Activated CD4-positive, alpha-beta memory T cell treated with anti-CD3 and anti-CD28 coated beads for 36 hours (primary cell): ENCODE results near the gene MALSU1. TPM values are rescaled to one million over a fixed set of nuclear protein-coding genes. Genes with fewer than 3 reads are reported as not detected.
"Not testable (repeated sequence)": the region's sequence is repeated elsewhere in the genome, so short reads cannot be mapped to it uniquely, and the experiment has no call there.

Experiments
- CTCF ChIA-PET: fragments of 350-600 bp; sonication (Branson Sonifier 250); formaldehyde crosslinking; loops from one replicate; lab custom pipeline; 2021; ENCODE audit warnings: antibody characterized with exemption, inconsistent platforms; lab: Charles Lee
- POLR2A ChIA-PET: fragments of 350-600 bp; sonication (Branson Sonifier 250); formaldehyde crosslinking; loops from one replicate; lab custom pipeline; 2021; ENCODE audit warnings: antibody characterized with exemption; lab: Charles Lee
- DNase-seq: peaks from one replicate; pipeline ENCODE4 v3.0.0-alpha.2; 2020
- H3K27ac Mint-ChIP-seq: one replicate; pipeline ENCODE4 v1.8.0; 2021; ENCODE audit warnings: mixed read lengths
- H3K27me3 Mint-ChIP-seq: one replicate; pipeline ENCODE4 v1.8.0; 2021; ENCODE audit warnings: mixed read lengths
- H3K36me3 Mint-ChIP-seq: one replicate; pipeline ENCODE4 v1.8.0; 2021; ENCODE audit warnings: mixed read lengths
- H3K4me1 Mint-ChIP-seq: one replicate; pipeline ENCODE4 v1.8.0; 2021; ENCODE audit warnings: low read depth, mixed read lengths
- H3K4me3 Mint-ChIP-seq: one replicate; pipeline ENCODE4 v1.8.0; 2021; ENCODE audit warnings: mild to moderate bottlenecking, mixed read lengths
- H3K9me3 Mint-ChIP-seq: one replicate; pipeline ENCODE4 v1.8.0; 2021; ENCODE audit warnings: mixed read lengths
- intact Hi-C: fragments of 100-400 bp; cut with micrococcal nuclease; formaldehyde crosslinking; loops from one replicate; pipeline ENCODE4 v1.15.1; 2023
- total RNA-seq, 2 experiments: library from RNA; stranded (reverse); gene quantifications; one replicate each; pipeline ENCODE4 v1.2.3, GENCODE V29; 2021

MALSU1 gene
- total RNA-seq, 2 experiments from 2014 or later: 100 to 101 TPM

DNA sequence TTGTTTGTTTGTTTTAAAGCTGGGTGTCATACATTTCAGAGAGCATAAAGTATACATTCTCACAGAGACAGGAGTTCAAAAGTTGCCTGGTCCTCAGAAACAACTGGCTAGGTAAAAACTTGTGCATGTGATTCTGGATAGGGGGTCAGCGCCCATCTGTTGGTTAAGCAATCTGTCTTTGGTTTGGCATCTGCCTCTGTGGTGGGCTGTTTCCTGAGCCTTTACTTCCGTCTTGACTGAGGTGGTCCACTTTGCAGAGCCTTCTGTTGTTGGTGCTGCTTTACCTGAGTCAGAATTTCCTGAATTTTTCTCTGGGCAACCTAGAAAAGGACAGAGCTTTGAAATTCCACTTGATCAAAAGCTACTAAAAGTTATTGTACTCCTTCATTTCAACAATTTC, 13.0 kb downstream of the MALSU1 start:
- H3K4me1 Mint-ChIP-seq, POLR2A ChIA-PET, H3K9me3 Mint-ChIP-seq, intact Hi-C loops, H3K4me3 Mint-ChIP-seq, DNase-seq, H3K27me3 Mint-ChIP-seq, H3K27ac Mint-ChIP-seq: not testable (repeated sequence)
- CTCF ChIA-PET: interaction anchor here (0.6 to 2.5 kb wide), 2 partner anchors 34 to 39 kb away, joined by 3 to 9 read pairs; no protein-coding TSS in a partner anchor
- H3K36me3 Mint-ChIP-seq: peaks cover 22% of the 10 kb centered on the region

DNA sequence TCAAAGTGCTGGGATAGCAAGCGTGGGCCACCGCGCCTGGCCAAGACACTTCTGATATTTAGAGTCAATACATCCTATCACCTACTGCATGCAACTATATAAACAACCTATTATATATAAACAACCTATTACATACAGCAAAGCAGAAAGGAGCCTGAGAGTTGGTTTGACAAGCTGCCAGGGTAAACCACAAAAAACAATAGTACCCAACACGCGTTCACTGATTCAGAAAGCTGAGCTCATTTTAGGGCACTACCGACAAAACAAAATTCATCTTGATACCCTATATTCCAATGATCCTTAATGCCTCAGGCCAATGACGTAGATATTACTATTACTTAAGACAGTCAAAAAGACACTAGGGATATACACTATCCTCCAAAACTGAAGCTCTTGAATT, 16.2 kb downstream of the MALSU1 start:
- H3K4me1 Mint-ChIP-seq: no peaks in the 10 kb centered on the region
- H3K9me3 Mint-ChIP-seq: no peaks in the 10 kb centered on the region
- H3K4me3 Mint-ChIP-seq: no peak overlapping the region
- intact Hi-C loops: no loop called here
- DNase-seq: no peak
- H3K27me3 Mint-ChIP-seq: peaks cover 11% of the 10 kb centered on the region
- peaks cover 3% of the 10 kb centered on the region for H3K36me3 Mint-ChIP-seq
- ChIA-PET CTCF (no interaction called here), POLR2A (no interaction called here)
- H3K27ac Mint-ChIP-seq: no peak overlapping the region

DNA sequence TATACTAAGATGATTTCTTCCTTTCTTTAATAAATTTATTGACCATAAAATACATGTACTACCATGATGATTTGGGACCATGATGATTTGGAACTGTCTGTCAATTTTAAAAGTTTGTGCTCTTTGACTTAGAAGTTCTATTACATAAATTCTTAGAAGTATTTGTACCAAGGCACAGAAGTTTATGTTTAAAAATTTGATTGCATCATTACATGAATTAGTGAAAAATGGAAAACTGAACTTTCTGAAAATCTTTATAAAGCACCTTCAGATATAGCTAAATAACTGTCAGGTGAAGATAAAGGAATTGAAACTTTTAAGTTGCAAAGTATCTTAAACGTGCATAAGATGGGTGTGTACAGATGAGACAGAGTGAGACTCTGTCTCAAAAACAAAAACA, 32.0 kb downstream of the MALSU1 start:
- ChIA-PET POLR2A (no interaction called here), CTCF (interaction anchor here (1.4 kb wide), 1 partner anchor 54 kb away, joined by 3 read pairs; no protein-coding TSS in a partner anchor)
- Mint-ChIP-seq H3K4me1 (no peaks in the 10 kb centered on the region), H3K36me3 (no peaks in the 10 kb centered on the region), H3K4me3 (no peak overlapping the region), H3K9me3 (no peaks in the 10 kb centered on the region), H3K27me3 (peaks cover 6% of the 10 kb centered on the region), H3K27ac (no peak overlapping the region)
- DNase-seq: no peak
- intact Hi-C loops: no loop called here

DNA sequence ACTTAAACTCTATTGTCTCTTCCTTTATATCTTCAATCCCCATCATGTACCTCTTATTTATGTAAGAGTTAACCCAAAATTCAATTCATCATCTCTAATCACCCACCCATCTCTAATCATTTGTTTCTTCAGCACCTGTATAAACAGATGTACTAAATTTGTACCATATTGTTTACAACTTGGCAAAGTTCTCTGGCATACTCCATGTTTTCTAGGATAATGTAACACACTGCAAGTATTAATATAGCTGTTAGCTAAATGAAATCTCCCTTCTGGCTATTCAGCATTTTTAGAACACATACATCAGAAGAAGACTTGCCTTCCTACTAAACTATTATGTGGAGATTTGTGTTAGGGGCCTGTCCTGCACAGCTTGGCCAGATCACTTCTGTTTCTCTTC, 33.1 kb downstream of the MALSU1 start:
- Mint-ChIP-seq H3K9me3 (no peaks in the 10 kb centered on the region), H3K36me3 (no peaks in the 10 kb centered on the region), H3K4me1 (no peaks in the 10 kb centered on the region), H3K27ac (no peak overlapping the region), H3K27me3 (peaks cover 6% of the 10 kb centered on the region), H3K4me3 (no peak overlapping the region)
- ChIA-PET POLR2A (no interaction called here), CTCF (no interaction called here)
- DNase-seq: no peak
- intact Hi-C loops: no loop called here

DNA sequence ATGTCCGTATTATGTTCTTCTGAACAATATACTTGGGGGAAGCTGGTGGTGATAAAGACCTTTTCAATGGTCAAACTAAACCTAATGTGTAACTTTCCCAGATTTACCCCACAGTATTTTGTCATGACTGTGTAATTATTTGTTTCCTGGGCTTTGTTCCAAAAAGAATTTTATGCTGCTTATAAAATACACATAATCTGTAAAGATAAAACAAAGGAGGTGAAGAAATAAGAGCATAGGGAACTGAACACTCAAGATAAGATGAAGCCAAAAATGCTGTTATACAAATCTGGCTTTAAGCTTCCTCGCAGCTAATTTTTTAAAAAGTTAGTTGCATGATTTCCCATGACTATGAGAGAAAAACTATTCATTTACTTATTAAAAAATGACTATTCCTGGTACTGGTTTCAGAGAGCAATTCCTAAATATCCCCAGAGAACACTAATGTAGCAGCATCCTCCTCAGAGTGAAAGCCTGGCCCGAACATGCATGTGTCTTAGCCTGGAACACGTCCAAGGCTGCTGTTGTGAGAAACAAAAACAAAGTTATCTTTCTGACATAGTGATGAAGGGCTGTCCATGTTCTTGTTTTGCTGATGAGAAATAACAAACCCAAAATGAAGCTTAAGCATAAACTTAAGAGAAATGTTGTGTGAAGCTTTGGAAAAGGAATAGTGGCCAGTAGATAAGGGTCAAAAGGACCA, 33.9 kb downstream of the MALSU1 start:
- H3K4me3 Mint-ChIP-seq: no peak overlapping the region
- H3K9me3 Mint-ChIP-seq: peaks cover 2% of the 10 kb centered on the region
- intact Hi-C loops: no loop called here
- ChIA-PET POLR2A (no interaction called here), CTCF (no interaction called here)
- DNase-seq: no peak
- H3K36me3 Mint-ChIP-seq: peaks cover 2% of the 10 kb centered on the region
- H3K4me1 Mint-ChIP-seq: no peaks in the 10 kb centered on the region
- H3K27me3 Mint-ChIP-seq: peaks cover 14% of the 10 kb centered on the region
- H3K27ac Mint-ChIP-seq: no peak overlapping the region

DNA sequence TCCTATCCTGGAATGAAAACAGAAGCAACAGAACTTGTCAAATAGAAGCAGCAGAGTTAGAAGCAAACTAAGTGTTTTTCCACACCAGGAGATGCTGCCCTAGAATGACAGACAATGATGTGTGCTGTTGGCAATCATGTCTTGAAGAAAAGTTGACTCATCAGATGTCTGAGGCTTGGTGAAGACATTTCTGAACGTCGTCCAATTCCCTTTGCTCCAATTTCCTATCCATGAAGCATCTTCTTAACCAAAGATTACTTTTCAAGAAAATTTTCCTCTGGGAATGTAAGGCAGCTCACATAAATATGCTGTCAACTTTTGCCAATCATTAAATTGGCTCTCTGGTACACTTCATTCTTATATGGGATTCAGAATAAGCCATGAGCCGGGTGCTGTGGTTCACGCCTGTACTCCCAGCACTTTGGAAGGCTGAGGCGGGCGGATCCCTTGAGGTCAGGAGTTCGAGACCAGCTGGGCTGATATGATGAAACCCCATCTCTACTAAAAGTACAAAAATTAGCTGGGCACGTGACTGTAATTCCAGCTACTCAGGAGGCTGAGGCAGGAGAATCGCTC, 34.6 kb downstream of the MALSU1 start:
- DNase-seq: no peak
- peaks cover 2% of the 10 kb centered on the region for H3K36me3 Mint-ChIP-seq
- no peaks in the 10 kb centered on the region for H3K4me1 Mint-ChIP-seq
- CTCF ChIA-PET: no interaction called here
- H3K9me3 Mint-ChIP-seq: peaks cover 2% of the 10 kb centered on the region
- peaks cover 14% of the 10 kb centered on the region for H3K27me3 Mint-ChIP-seq
- intact Hi-C loops: no loop called here
- H3K4me3 Mint-ChIP-seq: no peak overlapping the region
- no peak overlapping the region for H3K27ac Mint-ChIP-seq
- POLR2A ChIA-PET: no interaction called here

DNA sequence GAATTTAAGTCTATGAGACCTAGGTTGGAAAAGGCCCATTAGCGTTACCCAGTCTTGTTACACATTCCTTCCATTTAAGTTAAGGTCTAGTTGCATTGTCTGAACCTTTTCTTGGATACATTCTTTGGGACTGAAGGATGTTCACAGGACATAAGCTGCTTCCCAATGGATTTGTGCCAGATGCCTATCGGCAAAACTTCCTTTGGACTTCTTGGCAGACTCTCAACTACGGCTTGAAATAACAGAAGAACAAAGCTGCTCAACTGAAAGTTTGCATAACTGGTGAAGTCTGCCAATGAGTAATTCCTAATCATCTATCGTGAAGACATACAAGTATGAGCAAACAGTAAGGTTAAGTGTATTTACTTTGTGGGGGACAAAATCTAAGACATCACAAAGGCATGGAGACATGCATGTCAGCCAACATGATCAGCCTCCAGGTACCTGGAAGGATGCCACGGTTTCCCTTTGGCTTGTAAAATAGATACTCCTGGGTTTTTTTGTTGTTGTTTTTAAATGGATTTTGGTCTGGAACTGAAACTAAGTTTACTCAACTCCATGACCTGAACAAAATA, 35.4 kb downstream of the MALSU1 start:
- Mint-ChIP-seq H3K27ac (no peak overlapping the region), H3K9me3 (peaks cover 2% of the 10 kb centered on the region), H3K4me1 (no peaks in the 10 kb centered on the region), H3K4me3 (no peak overlapping the region), H3K27me3 (peaks cover 14% of the 10 kb centered on the region), H3K36me3 (peaks cover 2% of the 10 kb centered on the region)
- ChIA-PET CTCF (no interaction called here), POLR2A (no interaction called here)
- intact Hi-C loops: no loop called here
- no peak for DNase-seq

DNA sequence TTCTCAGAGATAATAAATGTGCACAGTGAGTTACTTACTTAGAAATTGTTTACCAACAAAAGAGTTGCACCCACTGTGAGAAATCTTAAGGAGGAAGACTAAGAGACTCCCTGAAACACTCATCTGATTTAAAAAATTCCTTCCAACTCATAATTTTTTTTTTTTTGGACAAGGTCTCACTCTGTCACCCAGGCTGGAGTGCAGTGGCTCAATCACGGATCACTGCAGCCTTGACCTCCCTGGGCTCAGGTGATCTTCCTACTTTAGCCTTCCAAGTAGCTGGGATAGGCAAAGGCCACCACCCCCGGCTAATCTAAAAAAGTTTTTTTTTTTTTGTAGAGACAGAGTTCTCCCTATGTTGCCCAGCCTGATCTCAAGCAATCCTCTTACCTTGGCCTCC, 36.0 kb downstream of the MALSU1 start:
- H3K4me1 Mint-ChIP-seq: no peaks in the 10 kb centered on the region
- intact Hi-C loops: no loop called here
- no peak overlapping the region for H3K4me3 Mint-ChIP-seq
- ChIA-PET POLR2A (no interaction called here), CTCF (interaction anchor here (1.0 kb wide), 1 partner anchor 9 kb away, joined by 3 read pairs; no protein-coding TSS in a partner anchor)
- H3K27me3 Mint-ChIP-seq: peaks cover 14% of the 10 kb centered on the region
- no peak overlapping the region for H3K27ac Mint-ChIP-seq
- peaks cover 2% of the 10 kb centered on the region for H3K9me3 Mint-ChIP-seq
- no peak for DNase-seq
- peaks cover 2% of the 10 kb centered on the region for H3K36me3 Mint-ChIP-seq

DNA sequence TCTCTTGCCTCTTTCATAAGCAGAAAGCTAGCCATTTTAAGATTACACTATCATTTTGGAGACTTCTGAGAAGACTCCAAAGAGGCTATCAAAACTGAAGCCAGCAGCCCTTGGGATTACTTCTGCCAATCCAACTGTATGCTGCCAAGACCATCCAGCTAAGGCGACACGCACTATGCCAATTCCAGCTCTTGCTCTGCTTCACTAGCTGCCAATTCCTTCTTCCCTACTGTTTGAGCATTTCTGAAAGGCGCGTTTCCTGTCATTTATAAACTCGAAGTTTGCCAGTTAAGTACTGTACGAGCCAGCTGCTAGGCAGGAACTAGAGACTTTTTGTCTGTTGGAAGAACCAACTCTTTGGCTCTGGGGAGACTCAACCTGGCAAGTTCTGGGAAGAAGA, 36.5 kb downstream of the MALSU1 start:
- no peaks in the 10 kb centered on the region for H3K4me1 Mint-ChIP-seq
- H3K36me3 Mint-ChIP-seq: peaks cover 2% of the 10 kb centered on the region
- DNase-seq: no peak
- POLR2A ChIA-PET: no interaction called here
- CTCF ChIA-PET: interaction anchor here (0.7 to 1.0 kb wide), 2 partner anchors 9 to 1238 kb away, joined by 3 to 4 read pairs; no protein-coding TSS in a partner anchor
- no peak overlapping the region for H3K4me3 Mint-ChIP-seq
- no peak overlapping the region for H3K27ac Mint-ChIP-seq
- intact Hi-C loops: no loop called here
- peaks cover 2% of the 10 kb centered on the region for H3K9me3 Mint-ChIP-seq
- peaks cover 14% of the 10 kb centered on the region for H3K27me3 Mint-ChIP-seq

DNA sequence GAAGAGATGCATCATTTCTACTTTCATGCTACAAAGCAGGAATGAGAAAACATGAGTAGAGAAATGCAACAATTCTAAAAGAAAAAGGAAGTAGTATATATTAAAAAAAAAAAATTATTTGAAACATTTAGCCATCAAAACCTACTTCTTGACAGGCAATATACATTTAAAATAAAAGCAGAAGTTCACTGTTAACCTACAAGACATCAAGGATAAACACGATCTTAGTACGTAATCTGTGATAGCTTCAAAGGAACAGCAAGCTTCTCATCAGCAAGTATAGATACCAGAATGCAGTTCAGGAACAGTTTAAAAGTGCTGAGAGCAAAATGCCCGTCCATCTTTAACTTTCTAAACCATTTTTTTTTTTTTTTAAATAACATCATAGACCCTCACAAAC, 36.9 kb downstream of the MALSU1 start:
- CTCF ChIA-PET: interaction anchor here (0.7 to 1.0 kb wide), 2 partner anchors 8 to 1238 kb away, joined by 3 to 4 read pairs; no protein-coding TSS in a partner anchor
- Mint-ChIP-seq H3K27me3 (peaks cover 14% of the 10 kb centered on the region), H3K9me3 (peaks cover 2% of the 10 kb centered on the region), H3K36me3 (peaks cover 2% of the 10 kb centered on the region), H3K4me3 (no peak overlapping the region), H3K27ac (no peak overlapping the region), H3K4me1 (no peaks in the 10 kb centered on the region)
- intact Hi-C loops: no loop called here
- no peak for DNase-seq
- POLR2A ChIA-PET: no interaction called here

DNA sequence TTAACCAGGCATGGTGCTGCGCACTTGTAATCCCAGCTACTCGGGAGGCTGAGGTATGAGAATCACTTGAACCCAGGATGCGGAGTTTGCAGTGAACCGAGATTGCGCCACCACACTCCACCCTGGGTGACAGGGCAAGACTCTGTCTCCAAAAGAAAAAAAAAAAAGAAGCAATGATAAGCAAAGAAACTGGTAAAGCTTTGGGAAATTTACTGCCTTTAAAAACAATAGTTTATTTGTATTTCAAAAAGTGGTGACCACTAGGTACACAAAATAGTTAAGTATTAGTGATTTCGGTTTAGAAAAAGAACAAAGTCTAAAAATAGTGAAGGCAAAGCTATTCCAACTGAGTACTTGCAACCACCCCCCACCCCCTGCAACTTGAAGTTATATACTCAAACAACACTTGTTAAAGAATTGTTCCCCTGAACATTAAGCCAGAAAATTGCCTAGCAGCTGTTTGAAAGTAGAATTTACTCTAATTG, 37.7 kb downstream of the MALSU1 start:
- peaks cover 2% of the 10 kb centered on the region for H3K9me3 Mint-ChIP-seq
- ChIA-PET CTCF (no interaction called here), POLR2A (no interaction called here)
- no peak overlapping the region for H3K27ac Mint-ChIP-seq
- H3K4me3 Mint-ChIP-seq: no peak overlapping the region
- H3K4me1 Mint-ChIP-seq: no peaks in the 10 kb centered on the region
- H3K27me3 Mint-ChIP-seq: peaks cover 14% of the 10 kb centered on the region
- no peak for DNase-seq
- peaks cover 2% of the 10 kb centered on the region for H3K36me3 Mint-ChIP-seq
- intact Hi-C loops: no loop called here

DNA sequence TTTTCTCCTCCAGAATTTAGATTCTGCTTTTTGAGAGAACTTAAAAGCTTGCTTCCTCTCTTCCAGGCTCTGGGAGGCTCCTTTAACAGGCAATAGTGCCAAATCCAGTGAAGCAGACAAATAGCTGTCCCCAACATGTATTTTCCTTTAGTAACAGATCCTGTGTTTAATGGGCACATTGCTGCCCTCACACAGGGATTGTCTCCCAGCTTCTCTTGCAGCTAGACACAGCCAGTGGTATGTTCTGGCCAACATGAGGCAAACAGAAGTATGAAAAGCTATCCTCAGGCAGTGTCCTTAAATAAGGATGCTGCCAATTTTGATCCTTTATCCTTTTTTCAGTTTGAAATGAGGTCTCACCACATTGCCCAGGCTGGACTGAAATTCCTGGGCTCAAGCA, 38.2 kb downstream of the MALSU1 start:
- Mint-ChIP-seq H3K36me3 (peaks cover 2% of the 10 kb centered on the region), H3K4me1 (no peaks in the 10 kb centered on the region), H3K27me3 (peaks cover 14% of the 10 kb centered on the region), H3K27ac (no peak overlapping the region), H3K4me3 (no peak overlapping the region), H3K9me3 (peaks cover 2% of the 10 kb centered on the region)
- DNase-seq: no peak
- intact Hi-C loops: no loop called here
- CTCF ChIA-PET: no interaction called here
- POLR2A ChIA-PET: no interaction called here
